GM21447 (cell line): ENCODE results near the gene VIPR2.
"Not testable (repeated sequence)": the region's sequence is repeated elsewhere in the genome, so short reads cannot be mapped to it uniquely, and the experiment has no call there.

Source experiments
- ATAC-seq: cut with Tn5 transposase; IDR thresholded peaks from one replicate; pipeline ENCODE4 v1.9.1; 2021; ENCODE audit not compliant: unreplicated experiment

Gene VIPR2

GRCh38 chr7:159144758-159145489, at the start of gene VIPR2:
VIPR2 (minus strand) TSS chr7:159144867; CDS start chr7:159144771, 96 bp downstream.
- no peak for ATAC-seq

- no peak for ATAC-seq
Observed at GRCh38 chr7:159193543-159194090, 49.0 kb upstream of the VIPR2 start.

GRCh38 chr7:159192725-159193453, 48.2 kb upstream of the VIPR2 start:
- no peak for ATAC-seq

GRCh38 chr7:159192013-159192412, 47.3 kb upstream of the VIPR2 start:
- ATAC-seq: no peak

- no peak for ATAC-seq
Observed at GRCh38 chr7:159191236-159191635, 46.6 kb upstream of the VIPR2 start.

GRCh38 chr7:159188011-159188410, 43.3 kb upstream of the VIPR2 start:
- ATAC-seq: no peak

DNA sequence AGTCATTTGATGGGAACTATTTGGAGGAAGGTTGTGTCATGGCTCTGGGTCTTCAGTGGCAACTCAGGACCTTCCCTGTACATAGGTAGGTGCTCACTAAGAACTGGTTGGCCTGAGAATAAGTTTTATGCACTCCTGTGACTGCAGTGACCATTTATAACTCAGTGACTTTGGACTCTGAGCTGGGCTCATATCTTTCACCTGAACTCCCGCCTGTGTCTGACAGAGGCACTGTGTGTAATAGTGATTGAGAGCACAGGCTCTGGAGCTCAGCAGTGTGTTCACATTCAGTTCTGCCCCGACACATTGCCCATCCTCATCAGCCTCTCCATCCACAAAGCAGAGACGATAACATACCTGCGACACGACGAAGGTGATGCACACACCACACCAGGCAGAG, 34.6 kb upstream of the VIPR2 start:
- no peak for ATAC-seq

GRCh38 chr7:159177284-159177953, 32.8 kb upstream of the VIPR2 start:
- ATAC-seq: no peak

- ATAC-seq: no peak
Observed at GRCh38 chr7:159175792-159176191, 31.1 kb upstream of the VIPR2 start.

GRCh38 chr7:159175100-159175499, 30.4 kb upstream of the VIPR2 start:
- not testable (repeated sequence) for ATAC-seq

DNA sequence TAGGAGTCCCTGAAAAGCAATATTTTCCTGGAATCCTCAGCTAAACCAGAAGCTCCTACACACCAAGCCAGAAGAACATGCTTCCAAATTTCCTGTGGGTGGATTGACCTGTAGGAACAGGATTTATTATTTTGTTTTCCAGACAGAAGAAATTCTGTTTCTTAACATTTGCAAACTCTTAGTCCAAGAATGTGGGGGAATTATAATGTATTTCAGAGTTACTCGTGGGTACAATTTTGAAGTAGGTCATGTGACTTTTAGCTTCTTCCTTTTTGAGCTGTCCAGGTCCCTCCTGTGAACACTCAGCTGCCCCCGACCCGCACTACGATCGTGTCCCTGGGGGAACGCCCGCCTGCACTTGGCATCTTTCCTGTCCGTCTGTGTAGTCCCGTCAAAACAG, 27.7 kb upstream of the VIPR2 start:
- no peak for ATAC-seq

GRCh38 chr7:159169391-159169790, 24.7 kb upstream of the VIPR2 start:
- no peak for ATAC-seq

GRCh38 chr7:159167139-159167538, 22.5 kb upstream of the VIPR2 start:
- no peak for ATAC-seq

DNA sequence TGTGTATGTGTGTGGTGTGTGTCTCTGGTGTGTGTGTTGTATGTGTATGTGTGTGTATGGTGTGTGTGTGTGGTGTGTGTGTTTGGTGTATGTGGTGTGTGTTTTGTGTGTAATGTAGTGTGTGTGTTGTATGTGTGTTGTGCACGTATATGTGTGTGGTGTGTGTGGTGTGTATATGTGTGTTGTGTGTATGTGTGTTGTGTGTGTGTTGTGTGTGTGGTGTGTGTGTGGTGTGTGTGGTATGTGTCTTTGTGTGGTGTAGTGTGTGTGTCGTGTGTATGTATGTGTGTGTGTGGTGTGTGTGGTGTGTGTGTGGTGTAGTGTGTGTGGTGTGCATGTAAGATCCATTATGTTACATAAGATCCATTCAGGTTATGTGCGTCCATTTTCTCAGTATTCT, 21.9 kb upstream of the VIPR2 start:
- no peak for ATAC-seq

GRCh38 chr7:159165352-159165751, 20.7 kb upstream of the VIPR2 start:
- no peak for ATAC-seq

GRCh38 chr7:159163703-159164301, 19.1 kb upstream of the VIPR2 start:
- ATAC-seq: not testable (repeated sequence)

DNA sequence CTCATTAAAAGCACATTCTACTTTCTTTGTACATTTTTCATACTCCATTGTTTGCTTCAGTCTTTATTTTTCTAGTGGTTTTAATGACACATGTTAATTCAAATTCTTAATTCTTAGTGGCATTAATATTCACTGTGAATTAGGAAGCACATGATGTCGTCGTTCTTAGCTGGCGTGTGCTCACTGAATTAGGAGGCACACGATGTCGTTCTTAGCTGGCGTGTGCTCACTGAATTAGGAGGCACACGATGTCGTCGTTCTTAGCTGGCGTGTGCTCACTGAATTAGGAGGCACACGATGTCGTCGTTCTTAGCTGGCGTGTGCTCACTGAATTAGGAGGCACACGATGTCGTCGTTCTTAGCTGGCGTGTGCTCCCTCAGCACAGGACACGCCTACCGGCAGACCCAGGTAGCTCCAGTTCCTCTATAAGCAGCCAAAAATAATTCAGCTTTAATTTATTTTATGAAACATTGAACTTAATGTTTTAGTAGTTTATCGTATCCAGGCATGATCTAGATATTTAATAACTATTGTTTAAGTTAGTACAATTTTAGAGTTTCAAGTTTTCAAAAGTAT, 17.5 kb upstream of the VIPR2 start:
- not testable (repeated sequence) for ATAC-seq

DNA sequence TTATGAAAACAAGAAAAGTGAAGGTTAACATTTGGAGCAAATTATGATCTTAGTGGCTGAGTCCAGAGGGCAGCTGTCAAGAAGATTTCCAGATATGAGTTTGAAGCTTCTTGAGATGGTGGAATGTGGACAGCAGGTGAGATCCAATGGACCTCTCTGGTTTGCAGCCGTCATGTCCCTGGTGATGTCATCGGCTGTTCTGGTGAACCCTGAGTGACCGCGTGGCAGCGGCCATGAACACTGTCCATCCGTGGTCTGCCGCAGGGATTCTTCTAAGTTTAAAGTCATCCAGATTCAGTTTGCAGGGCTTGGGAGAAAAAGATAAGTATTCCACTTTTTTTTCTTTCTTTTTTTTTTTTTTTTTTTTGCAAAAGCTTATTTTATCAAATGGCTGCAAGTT, 15.8 kb upstream of the VIPR2 start:
- no peak for ATAC-seq

DNA sequence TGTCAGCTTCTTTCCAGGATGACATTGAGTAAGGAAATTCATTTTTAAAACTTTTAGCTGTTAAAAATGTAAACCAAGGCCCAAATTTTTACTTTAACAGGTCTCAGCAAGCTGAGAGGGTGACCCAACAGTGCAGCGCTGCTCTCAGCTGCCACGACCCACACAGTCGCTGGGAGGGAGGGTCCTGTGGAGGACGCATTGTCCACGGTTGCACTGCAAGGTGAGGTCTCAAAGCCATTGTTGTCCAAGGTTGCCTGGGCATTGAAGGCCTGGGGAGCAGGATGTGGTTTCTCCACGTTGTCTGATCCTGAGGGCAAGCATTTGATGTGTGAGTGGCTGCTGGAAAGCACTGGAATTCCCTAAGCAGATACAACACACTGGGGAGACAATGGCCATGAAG, 15.1 kb upstream of the VIPR2 start:
- no peak for ATAC-seq

- ATAC-seq: no peak
Observed at GRCh38 chr7:159158888-159159405, 14.3 kb upstream of the VIPR2 start.
